ENCODE measurements around the gene SIAH3.

Gene SIAH3

DNA sequence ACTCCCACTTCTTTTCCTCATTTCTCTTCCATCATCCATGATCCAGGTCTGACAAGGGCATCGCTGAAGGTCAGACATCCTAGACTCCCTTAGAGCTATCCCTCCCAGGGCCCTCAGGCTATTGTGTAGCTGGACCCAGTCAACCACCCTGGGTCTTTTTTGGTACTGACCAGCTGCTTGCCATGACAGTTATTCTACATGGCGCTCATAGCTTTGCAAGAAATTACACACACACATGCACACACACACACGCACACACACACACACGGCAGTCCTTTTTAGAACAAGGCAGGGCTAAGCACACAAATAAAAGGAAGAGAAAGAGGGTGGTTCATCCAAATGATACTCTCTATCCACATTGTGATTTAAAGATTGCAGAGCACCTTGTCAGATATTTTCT, 18.3 kb downstream of the SIAH3 start:
- H3K9me3 ChIP-seq (ENCODE audit: insufficient read depth, low read length): no peaks in the 10 kb centered on the region
- no peaks in the 10 kb centered on the region for H3K79me2 ChIP-seq (ENCODE audit: insufficient read depth, low read length)
- H2AFZ ChIP-seq (ENCODE audit: low read depth, low read length, severe bottlenecking): no peak overlapping the region
- H4K20me1 ChIP-seq (ENCODE audit: low read depth, low read length): no peaks in the 10 kb centered on the region
- H3K4me2 ChIP-seq (ENCODE audit: low read depth, low read length, poor library complexity, severe bottlenecking): no peak overlapping the region
- H3K36me3 ChIP-seq (ENCODE audit: low read length): no peaks in the 10 kb centered on the region
- no peak overlapping the region for H3K27ac ChIP-seq (ENCODE audit: low read depth, low read length)
- TF ChIP-seq EZH2phosphoT487 (conservative IDR thresholded peaks at IDR 0.05; ENCODE audit: low read length): no peak
- TF ChIP-seq, protein P1, sequence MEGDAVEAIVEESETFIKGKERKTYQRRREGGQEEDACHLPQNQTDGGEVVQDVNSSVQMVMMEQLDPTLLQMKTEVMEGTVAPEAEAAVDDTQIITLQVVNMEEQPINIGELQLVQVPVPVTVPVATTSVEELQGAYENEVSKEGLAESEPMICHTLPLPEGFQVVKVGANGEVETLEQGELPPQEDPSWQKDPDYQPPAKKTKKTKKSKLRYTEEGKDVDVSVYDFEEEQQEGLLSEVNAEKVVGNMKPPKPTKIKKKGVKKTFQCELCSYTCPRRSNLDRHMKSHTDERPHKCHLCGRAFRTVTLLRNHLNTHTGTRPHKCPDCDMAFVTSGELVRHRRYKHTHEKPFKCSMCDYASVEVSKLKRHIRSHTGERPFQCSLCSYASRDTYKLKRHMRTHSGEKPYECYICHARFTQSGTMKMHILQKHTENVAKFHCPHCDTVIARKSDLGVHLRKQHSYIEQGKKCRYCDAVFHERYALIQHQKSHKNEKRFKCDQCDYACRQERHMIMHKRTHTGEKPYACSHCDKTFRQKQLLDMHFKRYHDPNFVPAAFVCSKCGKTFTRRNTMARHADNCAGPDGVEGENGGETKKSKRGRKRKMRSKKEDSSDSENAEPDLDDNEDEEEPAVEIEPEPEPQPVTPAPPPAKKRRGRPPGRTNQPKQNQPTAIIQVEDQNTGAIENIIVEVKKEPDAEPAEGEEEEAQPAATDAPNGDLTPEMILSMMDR (IDR thresholded peaks at IDR 0.05; ENCODE audit: insufficient read depth, low read length, poor library complexity, severe bottlenecking): no peak
- H3K27me3 ChIP-seq (ENCODE audit: low read length): no peaks in the 10 kb centered on the region
- no peak overlapping the region for H3K9ac ChIP-seq (ENCODE audit: low read length)
- no peaks in the 10 kb centered on the region for H3F3A ChIP-seq (ENCODE audit: insufficient read depth)
- H3K4me3 ChIP-seq (ENCODE audit: insufficient read depth, low read length, poor library complexity, severe bottlenecking): no peak overlapping the region
- no peaks in the 10 kb centered on the region for H3K9me2 ChIP-seq (replicated peaks; ENCODE audit: insufficient read depth, low read length)

DNA sequence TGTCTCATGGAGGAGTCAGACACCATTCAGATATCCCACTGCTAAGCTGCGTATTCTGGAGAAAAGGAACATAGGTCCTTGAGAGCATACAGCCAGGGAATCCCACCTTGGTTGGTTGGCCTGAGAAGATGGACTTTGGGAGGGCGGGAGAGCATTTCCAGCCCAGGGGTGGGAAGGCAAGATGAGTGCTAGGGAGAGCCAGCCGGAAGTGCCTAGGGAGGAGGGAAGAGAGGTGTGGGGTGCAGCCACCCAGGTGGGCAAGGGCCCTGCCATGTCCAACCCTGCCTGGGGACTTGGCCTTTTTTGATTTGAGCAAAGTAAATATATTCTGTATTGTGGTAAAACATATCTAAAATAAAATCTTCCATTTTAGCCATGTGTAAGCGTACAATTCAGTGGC, 19.7 kb downstream of the SIAH3 start:
- TF ChIP-seq EZH2phosphoT487 (conservative IDR thresholded peaks at IDR 0.05; ENCODE audit: low read length): no peak
- TF ChIP-seq, protein P1 (IDR thresholded peaks at IDR 0.05; ENCODE audit: insufficient read depth, low read length, poor library complexity, severe bottlenecking): no peak
- Histone ChIP-seq H3K27ac (ENCODE audit: low read depth, low read length) (no peak overlapping the region), H4K20me1 (ENCODE audit: low read depth, low read length) (no peaks in the 10 kb centered on the region), H2AFZ (ENCODE audit: low read depth, low read length, severe bottlenecking) (no peak overlapping the region), H3K4me3 (ENCODE audit: insufficient read depth, low read length, poor library complexity, severe bottlenecking) (no peak overlapping the region), H3K79me2 (ENCODE audit: insufficient read depth, low read length) (no peaks in the 10 kb centered on the region), H3K27me3 (ENCODE audit: low read length) (no peaks in the 10 kb centered on the region), H3K9me3 (ENCODE audit: insufficient read depth, low read length) (no peaks in the 10 kb centered on the region), H3F3A (ENCODE audit: insufficient read depth) (no peaks in the 10 kb centered on the region), H3K4me2 (ENCODE audit: low read depth, low read length, poor library complexity, severe bottlenecking) (no peak overlapping the region), H3K9me2 (replicated peaks; ENCODE audit: insufficient read depth, low read length) (no peaks in the 10 kb centered on the region), H3K36me3 (ENCODE audit: low read length) (no peaks in the 10 kb centered on the region), H3K9ac (ENCODE audit: low read length) (no peak overlapping the region)

DNA sequence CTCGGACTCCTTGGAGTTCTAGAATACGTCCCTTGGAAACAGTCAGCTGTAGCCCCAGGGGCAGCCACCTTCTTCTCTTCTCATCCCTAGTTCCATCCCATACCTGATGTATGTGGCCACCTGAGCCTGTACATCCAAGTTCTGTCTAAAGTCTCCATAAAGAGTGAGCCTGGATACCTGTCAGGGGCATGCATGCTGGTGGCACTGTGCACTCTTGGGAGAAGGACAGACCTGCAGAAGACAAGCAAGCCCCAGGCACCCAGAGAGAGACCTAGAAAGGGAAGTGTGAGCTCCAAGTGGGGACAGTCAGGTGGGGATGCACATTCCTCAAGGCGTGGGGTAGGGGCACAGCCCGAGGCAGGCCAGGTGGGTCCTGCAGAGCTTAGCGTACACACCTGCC, 21.4 kb downstream of the SIAH3 start:
- H3K27ac ChIP-seq (ENCODE audit: low read depth, low read length): no peak overlapping the region
- no peaks in the 10 kb centered on the region for H4K20me1 ChIP-seq (ENCODE audit: low read depth, low read length)
- no peaks in the 10 kb centered on the region for H3K36me3 ChIP-seq (ENCODE audit: low read length)
- H3K79me2 ChIP-seq (ENCODE audit: insufficient read depth, low read length): no peaks in the 10 kb centered on the region
- no peak overlapping the region for H3K4me3 ChIP-seq (ENCODE audit: insufficient read depth, low read length, poor library complexity, severe bottlenecking)
- H3K9me2 ChIP-seq (replicated peaks; ENCODE audit: insufficient read depth, low read length): no peaks in the 10 kb centered on the region
- no peak overlapping the region for H3K4me2 ChIP-seq (ENCODE audit: low read depth, low read length, poor library complexity, severe bottlenecking)
- TF ChIP-seq, protein P1 (IDR thresholded peaks at IDR 0.05; ENCODE audit: insufficient read depth, low read length, poor library complexity, severe bottlenecking): no peak
- TF ChIP-seq EZH2phosphoT487 (conservative IDR thresholded peaks at IDR 0.05; ENCODE audit: low read length): no peak
- H3K9ac ChIP-seq (ENCODE audit: low read length): no peak overlapping the region
- no peaks in the 10 kb centered on the region for H3K27me3 ChIP-seq (ENCODE audit: low read length)
- H2AFZ ChIP-seq (ENCODE audit: low read depth, low read length, severe bottlenecking): no peak overlapping the region
- H3K9me3 ChIP-seq (ENCODE audit: insufficient read depth, low read length): no peaks in the 10 kb centered on the region
- no peaks in the 10 kb centered on the region for H3F3A ChIP-seq (ENCODE audit: insufficient read depth)

All from SU-DHL-6 (cell line).